ENCODE data around the gene TMEM107. TPM values are rescaled to one million over a fixed set of nuclear protein-coding genes. Genes with fewer than 3 reads are reported as not detected.
A peak's percentile ranks its signal among the peaks of the same experiment; 100 is the strongest.

The TMEM107 gene
- total RNA-seq, 1 experiment from 2014 or later: 30.1 TPM

- no peaks in the 10 kb centered on the region for H3K9me3 ChIP-seq (ENCODE audit: control insufficient read depth in 1 of 2, insufficient read depth in 1 of 2, low read depth in 1 of 2, low read length in 2 of 2)
- H3K27me3 ChIP-seq (ENCODE audit: insufficient read depth, low read length): no peaks in the 10 kb centered on the region
- ChIA-PET RAD21 (ENCODE audit: low non-redundant PET in 1 of 2, low total read pairs in 2 of 2, uncharacterized antibody in 2 of 2, unreplicated experiment in 2 of 2) (no interaction called here), CTCF (no interaction called here), POLR2A (interaction anchor here (1.1 to 2.5 kb wide), 3 partner anchors 10 to 172 kb away, joined by 4 to 13 read pairs (median 7); partner anchors contain the start of gene SLC25A35)
- no peaks in the 10 kb centered on the region for H3K36me3 ChIP-seq (ENCODE audit: control insufficient read depth in 1 of 2, insufficient read depth in 2 of 2, low read length in 2 of 2)
- no peak for ATAC-seq
- H3K4me1 ChIP-seq (ENCODE audit: control insufficient read depth in 1 of 2, insufficient read depth in 2 of 2, low read length in 2 of 2): peaks cover 28 to 80% of the 10 kb centered on the region in 2 experiments
- H3K4me2 ChIP-seq (ENCODE audit: low read length): peak overlapping the region; percentile 92
- H3K79me2 ChIP-seq (ENCODE audit: insufficient read depth, low read length): no peaks in the 10 kb centered on the region
- TF ChIP-seq CBX3 (IDR thresholded peaks at IDR 0.05; ENCODE audit: low read depth) (no peak), RAD21 (IDR thresholded peaks at IDR 0.05; ENCODE audit: low read depth) (no peak), REST (IDR thresholded peaks at IDR 0.05; ENCODE audit: low read depth) (no peak), ATF3 (IDR thresholded peaks at IDR 0.05) (no peak), ZBTB33 (IDR thresholded peaks at IDR 0.05; ENCODE audit: extremely low read depth, insufficient replicate concordance, low read length) (no peak), MAX (IDR thresholded peaks at IDR 0.05) (no peak), SRF (IDR thresholded peaks at IDR 0.05; ENCODE audit: low read depth) (no peak), POLR2AphosphoS5 (IDR thresholded peaks at IDR 0.05; ENCODE audit: low read depth, low read length) (no peak)
- BruUV-seq (replicated peaks): no TSS peak
- peak overlapping the region; percentile 52 to 61 for H3K4me3 ChIP-seq (replicated peaks in 1 of 2; ENCODE audit: low read depth in 1 of 2, low read length in 2 of 2)
- H3K27ac ChIP-seq (ENCODE audit: low read depth, low read length): no peak overlapping the region
- peak overlapping the region; percentile 51 for H3K9ac ChIP-seq (ENCODE audit: low read length)
- H2AFZ ChIP-seq (ENCODE audit: low read depth, low read length, poor library complexity, severe bottlenecking): no peak overlapping the region
- no peaks in the 10 kb centered on the region for H3K9me2 ChIP-seq (ENCODE audit: insufficient read depth)
- peaks cover 3% of the 10 kb centered on the region; the same call in 1 of the 2 replicates for H4K20me1 ChIP-seq (ENCODE audit: insufficient read depth)
- DNase-seq (ENCODE audit: low read depth, low spot score): no peak
- intact Hi-C loops (cut with micrococcal nuclease): loop anchor here (10.0 kb wide), 1 partner anchor 262 kb away; the partner anchor contains the start of gene RPL26
These were observed 53.1 kb downstream of the TMEM107 start for GRCh38 chr17:8122924-8123694.

MicroRNA genes within 50 kb of the gene (microRNA counts, 767-probe panel; counts per million panel counts)
- not detected for microRNA hsa-miR-4521

Small RNA genes lying within 50 kb of the gene (microRNA-seq; reads per million reads assigned to microRNA genes)
- gene MIR4521 (ENCODE audit: borderline number of aligned reads): 33.8 reads per million, percentile 49 among the genes with 10 or more reads in this experiment
- not detected for gene MIR6883 (ENCODE audit: borderline number of aligned reads)

Other genes with a start within 250 kb of the TMEM107 start
- gene KCNAB3, start 246.5 kb downstream of the TMEM107 start, total RNA-seq (2021; ENCODE audit: unreplicated experiment): 7.1 TPM
- gene TRAPPC1, start 244.4 kb downstream of the TMEM107 start, total RNA-seq (2021; ENCODE audit: unreplicated experiment): 123 TPM
- gene CNTROB, start 244.2 kb downstream of the TMEM107 start, total RNA-seq (2021; ENCODE audit: unreplicated experiment): 54.6 TPM
- gene GUCY2D, start 173.8 kb downstream of the TMEM107 start, total RNA-seq (2021; ENCODE audit: unreplicated experiment): 1.4 TPM
- gene ALOX15B, start 137.3 kb downstream of the TMEM107 start, total RNA-seq (2021; ENCODE audit: unreplicated experiment): 0.30 TPM
- gene ALOX12B, start 88.7 kb downstream of the TMEM107 start, total RNA-seq (2021; ENCODE audit: unreplicated experiment): 3.8 TPM
- 3.5 TPM for gene ALOXE3, start 57.9 kb downstream of the TMEM107 start, total RNA-seq (2021; ENCODE audit: unreplicated experiment)
- 0.61 TPM for gene HES7, start 52.3 kb downstream of the TMEM107 start, total RNA-seq (2021; ENCODE audit: unreplicated experiment)
- gene PER1, start 24.0 kb downstream of the TMEM107 start, total RNA-seq (2021; ENCODE audit: unreplicated experiment): 87.6 TPM
- gene VAMP2, start 13.4 kb downstream of the TMEM107 start, total RNA-seq (2021; ENCODE audit: unreplicated experiment): 35.9 TPM
- gene BORCS6, start 13.8 kb upstream of the TMEM107 start, total RNA-seq (2021; ENCODE audit: unreplicated experiment): 6.4 TPM
- gene AURKB, start 34.2 kb upstream of the TMEM107 start, total RNA-seq (2021; ENCODE audit: unreplicated experiment): 141 TPM
- gene CTC1, start 71.7 kb upstream of the TMEM107 start, total RNA-seq (2021; ENCODE audit: unreplicated experiment): 80.4 TPM
- gene PFAS, start 72.9 kb upstream of the TMEM107 start, total RNA-seq (2021; ENCODE audit: unreplicated experiment): 80.6 TPM
- gene RANGRF, start 112.3 kb upstream of the TMEM107 start, total RNA-seq (2021; ENCODE audit: unreplicated experiment): 33.2 TPM
- gene SLC25A35, start 119.0 kb upstream of the TMEM107 start, total RNA-seq (2021; ENCODE audit: unreplicated experiment): 4.7 TPM
- not detected for gene ARHGEF15, start 133.9 kb upstream of the TMEM107 start, total RNA-seq (2021; ENCODE audit: unreplicated experiment)
- not detected for gene ODF4, start 163.5 kb upstream of the TMEM107 start, total RNA-seq (2021; ENCODE audit: unreplicated experiment)
- gene RPL26, start 206.8 kb upstream of the TMEM107 start, total RNA-seq (2021; ENCODE audit: unreplicated experiment): 2,603 TPM
- gene RNF222, start 221.4 kb upstream of the TMEM107 start, total RNA-seq (2021; ENCODE audit: unreplicated experiment): not detected